ENCODE measurements around the gene C1QTNF1. TPM values are rescaled to one million over a fixed set of nuclear protein-coding genes. Genes with fewer than 3 reads are reported as not detected.

The C1QTNF1 gene
- total and polyA plus RNA-seq, 5 donors from 2014 or later: not detected

- Mint-ChIP-seq H3K27ac (peak overlapping the region; percentile 74 to 85 (median 75)), H3K27me3 (peaks cover 16% of the 10 kb centered on the region), H3K9me3 (peaks cover 0 to 6% (median 0%) of the 10 kb centered on the region in 7 donors), H3K4me3 (peak overlapping the region; percentile 10 to 85 (median 60)), H3K36me3 (peaks cover 22% of the 10 kb centered on the region), H3K4me1 (peaks cover 8 to 68% (median 42%) of the 10 kb centered on the region in 4 donors)
- ATAC-seq (ENCODE audit: low read depth in 2 of 2) (no peak), DNase-seq (no peak)
- no peaks in the 10 kb centered on the region for H3K27me3 ChIP-seq (ENCODE audit: control insufficient read depth, insufficient read depth, low read length)
- H3K4me1 ChIP-seq (ENCODE audit: control insufficient read depth, insufficient read depth, low read length, poor library complexity, severe bottlenecking): peaks cover 49% of the 10 kb centered on the region
- no peaks in the 10 kb centered on the region for H3K9me3 ChIP-seq (ENCODE audit: control insufficient read depth in 2 of 2, low read length in 2 of 2)
- H3K4me3 ChIP-seq (ENCODE audit: low read depth, low read length): no peak overlapping the region
- no peak overlapping the region for H3K27ac ChIP-seq (ENCODE audit: insufficient read depth, low read length, poor library complexity, severe bottlenecking)
- peaks cover 9% of the 10 kb centered on the region for H3K36me3 ChIP-seq (ENCODE audit: control insufficient read depth, insufficient read depth, low read length)
Measured at GRCh38 chr17:79006046-79006445, 17.9 kb upstream of the C1QTNF1 start.

DNA sequence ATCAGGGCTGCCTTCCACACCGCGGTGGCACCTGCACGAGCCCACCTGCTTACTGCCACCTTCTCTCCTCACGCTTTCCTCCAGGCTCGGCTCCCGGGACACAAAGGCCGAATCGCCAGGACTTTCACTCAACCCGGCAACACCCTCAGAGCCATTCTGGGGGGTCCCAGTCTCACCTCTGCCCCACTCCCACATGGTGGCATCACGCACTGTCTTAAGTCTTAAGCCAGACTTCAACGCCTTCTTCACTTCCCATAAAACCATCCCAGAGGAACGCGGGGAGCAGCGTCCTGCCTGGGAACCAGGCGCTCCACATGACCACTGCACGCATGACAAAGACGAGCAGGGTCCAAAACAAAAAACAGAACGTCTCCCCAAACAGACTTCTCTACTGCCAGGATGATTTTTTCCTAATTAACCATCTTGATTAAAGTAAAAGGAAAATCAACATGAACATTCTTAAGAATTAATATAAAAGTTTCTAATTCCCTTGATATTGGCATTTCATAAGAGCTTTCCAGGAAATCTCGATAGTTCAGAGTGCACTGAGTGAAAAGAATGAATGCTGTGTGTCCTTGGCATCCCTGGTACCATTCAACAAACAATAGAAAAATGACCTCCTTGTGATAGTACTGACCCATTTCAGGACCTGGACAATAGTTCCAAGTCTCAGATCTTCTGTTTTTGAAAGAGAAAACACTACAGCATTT is 17.0 kb upstream of the C1QTNF1 start:
- peak overlapping the region; percentile 34 for H3K27ac ChIP-seq (ENCODE audit: insufficient read depth, low read length, poor library complexity, severe bottlenecking)
- Mint-ChIP-seq H3K27ac (peak overlapping the region; percentile 57 to 97 (median 93)), H3K36me3 (peaks cover 18% of the 10 kb centered on the region), H3K4me3 (peak overlapping the region; percentile 84 to 94 (median 89)), H3K9me3 (peaks cover 0 to 8% (median 0%) of the 10 kb centered on the region in 7 donors), H3K27me3 (peaks cover 19% of the 10 kb centered on the region), H3K4me1 (peaks cover 8 to 63% (median 44%) of the 10 kb centered on the region in 4 donors)
- no peak for ATAC-seq (ENCODE audit: low read depth in 2 of 2)
- peaks cover 49% of the 10 kb centered on the region for H3K4me1 ChIP-seq (ENCODE audit: control insufficient read depth, insufficient read depth, low read length, poor library complexity, severe bottlenecking)
- no peaks in the 10 kb centered on the region for H3K9me3 ChIP-seq (ENCODE audit: control insufficient read depth in 2 of 2, low read length in 2 of 2)
- no peak overlapping the region for H3K4me3 ChIP-seq (ENCODE audit: low read depth, low read length)
- H3K27me3 ChIP-seq (ENCODE audit: control insufficient read depth, insufficient read depth, low read length): no peaks in the 10 kb centered on the region
- H3K36me3 ChIP-seq (ENCODE audit: control insufficient read depth, insufficient read depth, low read length): peaks cover 9% of the 10 kb centered on the region
- DNase-seq: no peak

- Histone ChIP-seq H3K9me3 (ENCODE audit: control insufficient read depth in 2 of 2, low read length in 2 of 2) (no peaks in the 10 kb centered on the region), H3K4me1 (ENCODE audit: control insufficient read depth, insufficient read depth, low read length, poor library complexity, severe bottlenecking) (peaks cover 49% of the 10 kb centered on the region), H3K27ac (ENCODE audit: insufficient read depth, low read length, poor library complexity, severe bottlenecking) (peak overlapping the region; percentile 34), H3K4me3 (ENCODE audit: low read depth, low read length) (no peak overlapping the region), H3K36me3 (ENCODE audit: control insufficient read depth, insufficient read depth, low read length) (peaks cover 3% of the 10 kb centered on the region), H3K27me3 (ENCODE audit: control insufficient read depth, insufficient read depth, low read length) (peaks cover 7% of the 10 kb centered on the region)
- peak overlapping the region; percentile 96 to 97 (median 97) for H3K27ac Mint-ChIP-seq
- H3K36me3 Mint-ChIP-seq: peaks cover 10% of the 10 kb centered on the region
- peaks cover 8 to 55% (median 42%) of the 10 kb centered on the region in 4 donors for H3K4me1 Mint-ChIP-seq
- no peak for ATAC-seq (ENCODE audit: low read depth in 2 of 2)
- peaks cover 0 to 10% (median 0%) of the 10 kb centered on the region in 7 donors for H3K9me3 Mint-ChIP-seq
- H3K27me3 Mint-ChIP-seq: peaks cover 19% of the 10 kb centered on the region
- peak in 1 of 3 donors; percentile 31 for DNase-seq
- H3K4me3 Mint-ChIP-seq: peak overlapping the region; percentile 84 to 94 (median 93)
Measured at GRCh38 chr17:79007504-79008381, 16.2 kb upstream of the C1QTNF1 start.

GRCh38 chr17:79008666-79009387 is 15.1 kb upstream of the C1QTNF1 start:
- H3K36me3 ChIP-seq (ENCODE audit: control insufficient read depth, insufficient read depth, low read length): no peaks in the 10 kb centered on the region
- Mint-ChIP-seq H3K9me3 (peaks cover 0 to 10% (median 0%) of the 10 kb centered on the region in 7 donors), H3K4me1 (peaks cover 8 to 55% (median 41%) of the 10 kb centered on the region in 4 donors), H3K36me3 (peaks cover 8% of the 10 kb centered on the region), H3K27ac (peak overlapping the region; percentile 96 to 97 (median 97)), H3K27me3 (peaks cover 22% of the 10 kb centered on the region), H3K4me3 (peak overlapping the region; percentile 84 to 94 (median 93))
- ATAC-seq (ENCODE audit: low read depth in 2 of 2) (no peak), DNase-seq (no peak)
- H3K4me1 ChIP-seq (ENCODE audit: control insufficient read depth, insufficient read depth, low read length, poor library complexity, severe bottlenecking): peaks cover 49% of the 10 kb centered on the region
- peak overlapping the region; percentile 71 for H3K27ac ChIP-seq (ENCODE audit: insufficient read depth, low read length, poor library complexity, severe bottlenecking)
- H3K9me3 ChIP-seq (ENCODE audit: control insufficient read depth in 2 of 2, low read length in 2 of 2): no peaks in the 10 kb centered on the region
- H3K4me3 ChIP-seq (ENCODE audit: low read depth, low read length): peak overlapping the region; percentile 86
- peaks cover 7% of the 10 kb centered on the region for H3K27me3 ChIP-seq (ENCODE audit: control insufficient read depth, insufficient read depth, low read length)

DNA sequence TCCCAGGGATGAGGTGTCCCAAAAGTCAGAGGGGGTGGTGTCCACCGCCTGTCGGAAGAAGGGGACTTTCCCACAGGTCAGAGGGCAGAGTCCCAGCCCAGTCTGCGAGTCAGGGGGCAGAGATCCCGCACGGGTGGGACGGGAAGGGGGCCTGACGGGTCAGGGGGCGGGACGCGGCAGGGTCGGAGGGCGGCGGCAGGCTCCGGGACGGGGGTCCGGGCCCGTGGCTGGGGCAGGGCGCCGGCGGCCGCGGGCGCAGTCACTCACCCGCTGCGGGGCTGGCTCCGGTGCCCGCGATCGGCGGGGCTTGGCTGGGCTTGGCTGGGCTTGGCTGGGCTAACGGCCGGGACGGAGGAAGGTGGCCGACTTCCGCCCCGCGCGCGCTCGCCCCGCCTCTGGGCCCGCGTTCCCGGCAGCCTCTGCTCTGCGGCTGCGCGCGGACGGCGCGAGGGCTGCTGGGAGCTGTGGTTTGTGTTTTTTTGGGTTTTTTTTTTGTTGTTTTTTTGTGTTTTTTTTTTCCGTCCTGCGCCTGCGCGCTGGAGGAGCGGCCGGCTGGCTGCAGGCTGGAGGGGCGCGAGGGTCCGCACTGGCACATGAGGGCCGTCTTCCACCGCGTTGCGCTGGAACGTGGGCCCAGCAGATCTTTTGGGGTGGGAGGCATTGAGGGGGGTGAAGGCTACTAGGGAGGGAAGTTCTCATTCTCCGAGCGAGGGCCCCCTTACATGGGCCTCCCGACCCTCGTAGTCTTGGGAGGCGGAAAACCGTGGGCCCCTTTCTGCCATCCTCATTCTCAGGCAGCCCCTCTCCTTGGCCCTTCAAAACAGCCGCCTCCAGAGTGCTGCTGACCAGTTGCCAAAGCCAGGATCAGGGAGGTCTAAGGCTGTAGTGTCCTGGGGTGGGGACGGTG is 14.3 kb upstream of the C1QTNF1 start, which contains the start of gene CANT1:
TSS of gene CANT1 (minus strand) at position 368 of the 907 bp plus-strand sequence. CDS start 12,142 bp downstream, outside the sequence.
- H3K4me1 Mint-ChIP-seq: peaks cover 8 to 55% (median 41%) of the 10 kb centered on the region in 4 donors
- peak within 1 kb of the TSS; percentile 93 to 96 (median 94) for H3K4me3 Mint-ChIP-seq

DNA sequence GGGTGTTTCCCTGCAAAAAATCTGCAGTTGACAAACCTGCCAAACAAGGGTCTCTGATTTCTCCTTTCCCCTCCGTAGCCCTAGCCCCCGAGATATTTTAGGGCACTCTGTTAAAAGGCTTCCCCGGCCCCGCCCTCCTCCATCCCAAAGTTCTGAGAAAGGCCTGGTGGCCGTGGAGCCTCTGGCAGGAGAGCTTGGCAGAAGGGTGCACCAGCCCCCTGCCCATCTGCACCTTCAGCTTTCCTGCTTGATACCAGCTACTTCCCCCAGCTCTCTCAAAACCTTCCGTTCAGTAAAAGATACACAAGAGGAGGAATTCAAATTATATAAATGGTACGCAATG is 13.7 kb upstream of the C1QTNF1 start:
- ATAC-seq (ENCODE audit: low read depth in 2 of 2): no peak
- Histone ChIP-seq H3K4me1 (ENCODE audit: control insufficient read depth, insufficient read depth, low read length, poor library complexity, severe bottlenecking) (peaks cover 46% of the 10 kb centered on the region), H3K27me3 (ENCODE audit: control insufficient read depth, insufficient read depth, low read length) (peaks cover 7% of the 10 kb centered on the region), H3K9me3 (ENCODE audit: control insufficient read depth in 2 of 2, low read length in 2 of 2) (no peaks in the 10 kb centered on the region), H3K36me3 (ENCODE audit: control insufficient read depth, insufficient read depth, low read length) (no peaks in the 10 kb centered on the region), H3K27ac (ENCODE audit: insufficient read depth, low read length, poor library complexity, severe bottlenecking) (peak overlapping the region; percentile 71), H3K4me3 (ENCODE audit: low read depth, low read length) (peak overlapping the region; percentile 57)
- Mint-ChIP-seq H3K36me3 (peaks cover 8% of the 10 kb centered on the region), H3K27me3 (peaks cover 29% of the 10 kb centered on the region), H3K4me3 (peak overlapping the region; percentile 93 to 96 (median 94)), H3K27ac (peak overlapping the region; percentile 93 to 99 (median 97)), H3K4me1 (peaks cover 8 to 54% (median 40%) of the 10 kb centered on the region in 4 donors), H3K9me3 (peaks cover 0 to 10% (median 2%) of the 10 kb centered on the region in 7 donors)
- DNase-seq: no peak

More for the DNA sequence above, 14.3 kb upstream of the C1QTNF1 start, which contains the start of gene CANT1:
- Mint-ChIP-seq H3K27me3 (peaks cover 29% of the 10 kb centered on the region), H3K9me3 (peaks cover 0 to 10% (median 2%) of the 10 kb centered on the region in 7 donors), H3K36me3 (peaks cover 8% of the 10 kb centered on the region), H3K27ac (peak within 1 kb of the TSS; percentile 96 to 99 (median 97))
- ATAC-seq (ENCODE audit: low read depth in 2 of 2) (peak; percentile 93 to 94), DNase-seq (peak; percentile 75 to 90 (median 86))
- peak within 1 kb of the TSS; percentile 86 for H3K4me3 ChIP-seq (ENCODE audit: low read depth, low read length)
- H3K27ac ChIP-seq (ENCODE audit: insufficient read depth, low read length, poor library complexity, severe bottlenecking): peak within 1 kb of the TSS; percentile 71
- H3K4me1 ChIP-seq (ENCODE audit: control insufficient read depth, insufficient read depth, low read length, poor library complexity, severe bottlenecking): peaks cover 49% of the 10 kb centered on the region
- peaks cover 7% of the 10 kb centered on the region for H3K27me3 ChIP-seq (ENCODE audit: control insufficient read depth, insufficient read depth, low read length)
- no peaks in the 10 kb centered on the region for H3K9me3 ChIP-seq (ENCODE audit: control insufficient read depth in 2 of 2, low read length in 2 of 2)
- H3K36me3 ChIP-seq (ENCODE audit: control insufficient read depth, insufficient read depth, low read length): no peaks in the 10 kb centered on the region
